Measurements from ENCODE around the gene RBM5. TPM values are rescaled to one million over a fixed set of nuclear protein-coding genes. Genes with fewer than 3 reads are reported as not detected.
A peak's percentile ranks its signal among the peaks of the same experiment; 100 is the strongest.

Gene RBM5
- polyA plus RNA-seq, 3 donors, result 9.7 to 332 (median 18.5) TPM

DNA sequence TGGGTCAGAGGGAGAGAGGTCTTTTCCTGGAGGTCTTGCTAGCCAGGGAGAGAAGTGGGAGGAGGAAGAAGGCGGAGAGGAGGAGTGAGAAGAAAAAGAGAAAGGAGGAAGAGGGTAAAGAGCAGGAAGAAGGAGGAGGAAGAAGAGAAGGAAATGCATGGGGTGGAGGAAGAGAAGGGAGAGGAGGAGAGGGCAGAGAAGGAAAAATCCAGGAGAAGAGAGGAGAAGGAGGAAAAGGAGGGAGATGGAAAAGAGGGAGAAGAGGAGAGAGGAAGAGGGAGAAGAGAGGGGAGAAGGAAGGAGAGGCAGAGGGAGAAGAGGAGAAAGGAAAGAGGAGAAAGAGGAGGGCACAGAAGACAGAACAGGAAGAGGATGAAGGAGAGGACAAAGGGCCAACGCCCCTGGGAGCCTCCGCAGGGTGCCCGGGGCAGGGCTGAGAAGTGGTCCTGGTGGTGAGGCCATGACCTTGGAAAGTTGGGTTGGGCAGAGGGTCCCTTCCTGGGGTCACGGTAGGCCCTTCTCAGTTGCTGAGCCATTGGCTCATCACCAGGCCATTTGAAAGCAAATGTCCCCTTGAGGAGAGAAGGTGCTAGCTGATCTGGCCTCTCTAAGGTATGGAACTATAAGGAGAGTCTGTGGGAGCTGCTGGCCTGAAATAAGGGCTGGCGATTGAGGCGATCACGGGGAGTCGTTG is 65.2 kb downstream of the RBM5 start:
- Histone ChIP-seq H3K36me3 (replicated peaks in 1 of 2; ENCODE audit: control insufficient read depth in 1 of 2, insufficient read depth in 2 of 2, low read length in 2 of 2) (no peaks in the 10 kb centered on the region), H3K4me3 (replicated peaks in 1 of 3; ENCODE audit: low read depth in 2 of 3, low read length in 3 of 3) (peak overlapping the region in 1 of 3 experiments; percentile 71), H3K9ac (ENCODE audit: insufficient read depth, low read length, poor library complexity, severe bottlenecking) (no peak overlapping the region), H3K79me2 (ENCODE audit: insufficient read depth, low read length) (no peaks in the 10 kb centered on the region), H4K20me1 (ENCODE audit: insufficient read depth, low read length) (peaks cover 8% of the 10 kb centered on the region), H3K27ac (ENCODE audit: low read depth in 1 of 2, low read length in 2 of 2) (no peak overlapping the region), H3K4me2 (replicated peaks; ENCODE audit: extremely low read depth, low read length, poor library complexity, severe bottlenecking) (peak overlapping the region; percentile 81), H3K4me1 (ENCODE audit: control insufficient read depth in 1 of 2, insufficient read depth in 2 of 2, low read length in 2 of 2) (peaks cover 10 to 19% of the 10 kb centered on the region in 2 donors), H3K27me3 (ENCODE audit: control insufficient read depth in 2 of 2, insufficient read depth in 2 of 2, low read length in 2 of 2) (peaks cover 19 to 47% of the 10 kb centered on the region in 2 donors), H3K9me3 (replicated peaks in 1 of 2; ENCODE audit: control insufficient read depth in 1 of 2, insufficient read depth in 1 of 2, low read length in 2 of 2) (peaks cover 0 to 16% of the 10 kb centered on the region in 2 donors), H2AFZ (ENCODE audit: insufficient read depth, low read depth, low read length, poor library complexity, severe bottlenecking) (peak overlapping the region; percentile 68)
- Mint-ChIP-seq H3K4me1 (peaks cover 25% of the 10 kb centered on the region), H3K4me3 (peak overlapping the region; percentile 75 to 88), H3K27me3 (ENCODE audit: low read depth in 3 of 3) (peaks cover 44 to 56% (median 53%) of the 10 kb centered on the region in 3 donors), H3K9me3 (peaks cover 0 to 15% (median 6%) of the 10 kb centered on the region in 7 donors), H3K27ac (peak overlapping the region in 3 of 7 donors; percentile 31 to 38 (median 35)), H3K36me3 (peaks cover 4 to 10% of the 10 kb centered on the region in 2 donors)
- no peak for DNase-seq
- intact Hi-C loops (cut with micrococcal nuclease), result no loop called here
- TF ChIP-seq, protein P1, sequence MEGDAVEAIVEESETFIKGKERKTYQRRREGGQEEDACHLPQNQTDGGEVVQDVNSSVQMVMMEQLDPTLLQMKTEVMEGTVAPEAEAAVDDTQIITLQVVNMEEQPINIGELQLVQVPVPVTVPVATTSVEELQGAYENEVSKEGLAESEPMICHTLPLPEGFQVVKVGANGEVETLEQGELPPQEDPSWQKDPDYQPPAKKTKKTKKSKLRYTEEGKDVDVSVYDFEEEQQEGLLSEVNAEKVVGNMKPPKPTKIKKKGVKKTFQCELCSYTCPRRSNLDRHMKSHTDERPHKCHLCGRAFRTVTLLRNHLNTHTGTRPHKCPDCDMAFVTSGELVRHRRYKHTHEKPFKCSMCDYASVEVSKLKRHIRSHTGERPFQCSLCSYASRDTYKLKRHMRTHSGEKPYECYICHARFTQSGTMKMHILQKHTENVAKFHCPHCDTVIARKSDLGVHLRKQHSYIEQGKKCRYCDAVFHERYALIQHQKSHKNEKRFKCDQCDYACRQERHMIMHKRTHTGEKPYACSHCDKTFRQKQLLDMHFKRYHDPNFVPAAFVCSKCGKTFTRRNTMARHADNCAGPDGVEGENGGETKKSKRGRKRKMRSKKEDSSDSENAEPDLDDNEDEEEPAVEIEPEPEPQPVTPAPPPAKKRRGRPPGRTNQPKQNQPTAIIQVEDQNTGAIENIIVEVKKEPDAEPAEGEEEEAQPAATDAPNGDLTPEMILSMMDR (IDR thresholded peaks at IDR 0.05), result no peak
- 52% methylated on average over 9 of the region's 9 CpGs for WGBS (ENCODE audit: insufficient coverage)

DNA sequence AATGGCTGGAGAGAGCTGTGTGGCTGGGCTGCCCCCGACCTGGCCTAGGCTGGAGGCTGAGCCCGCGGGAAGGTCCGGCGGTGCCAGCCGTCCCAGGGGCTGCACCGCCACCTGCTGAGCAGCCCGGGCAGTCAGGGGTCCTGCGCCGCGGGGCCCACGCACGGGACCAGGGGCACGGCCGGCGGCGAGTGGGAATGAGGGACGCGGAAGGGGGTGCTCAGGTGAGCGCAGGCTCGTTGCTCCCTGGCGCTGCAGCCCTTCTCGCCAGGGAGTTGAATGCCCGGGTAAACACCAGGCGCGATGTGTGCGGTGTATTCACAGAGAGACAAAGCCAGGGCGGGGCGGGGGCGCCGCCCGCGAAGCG is 65.7 kb downstream of the RBM5 start:
- Histone ChIP-seq H3K4me1 (ENCODE audit: control insufficient read depth in 1 of 2, insufficient read depth in 2 of 2, low read length in 2 of 2) (peaks cover 10 to 19% of the 10 kb centered on the region in 2 donors), H2AFZ (ENCODE audit: insufficient read depth, low read depth, low read length, poor library complexity, severe bottlenecking) (peak overlapping the region; percentile 68)

More for the DNA sequence above, 65.7 kb downstream of the RBM5 start:
- no peak overlapping the region for H3K27ac ChIP-seq (ENCODE audit: low read depth in 1 of 2, low read length in 2 of 2)
- H3K27me3 ChIP-seq (ENCODE audit: control insufficient read depth in 2 of 2, insufficient read depth in 2 of 2, low read length in 2 of 2), result peaks cover 19 to 49% of the 10 kb centered on the region in 2 donors
- H3K4me2 ChIP-seq (replicated peaks; ENCODE audit: extremely low read depth, low read length, poor library complexity, severe bottlenecking), result peak overlapping the region; percentile 81
- Mint-ChIP-seq H3K27ac (peak overlapping the region in 2 of 7 donors; percentile 31 to 35), H3K9me3 (peaks cover 0 to 16% (median 6%) of the 10 kb centered on the region in 7 donors), H3K4me1 (peaks cover 25% of the 10 kb centered on the region), H3K4me3 (peak overlapping the region; percentile 75 to 88), H3K27me3 (ENCODE audit: low read depth in 3 of 3) (peaks cover 44 to 56% (median 53%) of the 10 kb centered on the region in 3 donors), H3K36me3 (peaks cover 4 to 10% of the 10 kb centered on the region in 2 donors)
- peaks cover 8% of the 10 kb centered on the region for H4K20me1 ChIP-seq (ENCODE audit: insufficient read depth, low read length)
- TF ChIP-seq, protein P1 (IDR thresholded peaks at IDR 0.05), result peak; percentile 11
- no peaks in the 10 kb centered on the region for H3K36me3 ChIP-seq (replicated peaks in 1 of 2; ENCODE audit: control insufficient read depth in 1 of 2, insufficient read depth in 2 of 2, low read length in 2 of 2)
- no peaks in the 10 kb centered on the region for H3K79me2 ChIP-seq (ENCODE audit: insufficient read depth, low read length)
- H3K4me3 ChIP-seq (replicated peaks in 1 of 3; ENCODE audit: low read depth in 2 of 3, low read length in 3 of 3), result peak overlapping the region; percentile 5 to 71 (median 9)
- H3K9ac ChIP-seq (ENCODE audit: insufficient read depth, low read length, poor library complexity, severe bottlenecking), result no peak overlapping the region
- intact Hi-C loops (cut with micrococcal nuclease), result no loop called here
- H3K9me3 ChIP-seq (replicated peaks in 1 of 2; ENCODE audit: control insufficient read depth in 1 of 2, insufficient read depth in 1 of 2, low read length in 2 of 2), result peaks cover 0 to 16% of the 10 kb centered on the region in 2 donors
- no peak for DNase-seq
- WGBS (ENCODE audit: insufficient coverage), result under 1% methylated on average over 26 of the region's 34 CpGs
